ENCODE results near the gene FH.

GRCh38 chr1:241560849-241561187 is 41.3 kb upstream of the FH start:
- TF ChIP-seq, protein P1, sequence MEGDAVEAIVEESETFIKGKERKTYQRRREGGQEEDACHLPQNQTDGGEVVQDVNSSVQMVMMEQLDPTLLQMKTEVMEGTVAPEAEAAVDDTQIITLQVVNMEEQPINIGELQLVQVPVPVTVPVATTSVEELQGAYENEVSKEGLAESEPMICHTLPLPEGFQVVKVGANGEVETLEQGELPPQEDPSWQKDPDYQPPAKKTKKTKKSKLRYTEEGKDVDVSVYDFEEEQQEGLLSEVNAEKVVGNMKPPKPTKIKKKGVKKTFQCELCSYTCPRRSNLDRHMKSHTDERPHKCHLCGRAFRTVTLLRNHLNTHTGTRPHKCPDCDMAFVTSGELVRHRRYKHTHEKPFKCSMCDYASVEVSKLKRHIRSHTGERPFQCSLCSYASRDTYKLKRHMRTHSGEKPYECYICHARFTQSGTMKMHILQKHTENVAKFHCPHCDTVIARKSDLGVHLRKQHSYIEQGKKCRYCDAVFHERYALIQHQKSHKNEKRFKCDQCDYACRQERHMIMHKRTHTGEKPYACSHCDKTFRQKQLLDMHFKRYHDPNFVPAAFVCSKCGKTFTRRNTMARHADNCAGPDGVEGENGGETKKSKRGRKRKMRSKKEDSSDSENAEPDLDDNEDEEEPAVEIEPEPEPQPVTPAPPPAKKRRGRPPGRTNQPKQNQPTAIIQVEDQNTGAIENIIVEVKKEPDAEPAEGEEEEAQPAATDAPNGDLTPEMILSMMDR (optimal IDR thresholded peaks at IDR 0.05 in 1 of 3, IDR thresholded peaks at IDR 0.05 in 1 of 3, conservative IDR thresholded peaks at IDR 0.05 in 1 of 3; ENCODE audit: extremely low read depth in 1 of 3, insufficient read depth in 2 of 3, low read length in 3 of 3): no peak
- TF ChIP-seq EZH2 (IDR thresholded peaks at IDR 0.05; ENCODE audit: low read length): no peak

Measured in keratinocyte (primary cell).